Amniotic epithelial cell (primary cell): ENCODE data around the gene KRTAP9-8.
"Not testable (repeated sequence)": the region's sequence is repeated elsewhere in the genome, so short reads cannot be mapped to it uniquely, and the experiment has no call there.

Experiments used
- DNase-seq: peaks from one replicate; pipeline ENCODE4 v3.0.0-alpha.2; 2010; ENCODE audit warnings: low read depth

KRTAP9-8 gene, protein sequence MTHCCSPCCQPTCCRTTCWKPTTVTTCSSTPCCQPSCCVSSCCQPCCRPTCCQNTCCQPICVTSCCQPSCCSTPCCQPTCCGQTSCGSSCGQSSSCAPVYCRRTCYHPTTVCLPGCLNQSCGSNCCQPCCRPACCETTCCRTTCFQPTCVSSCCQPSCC

GRCh38 chr17:41237949-41238437 is at the start of gene KRTAP9-8:
KRTAP9-8 (plus strand) TSS chr17:41237999; CDS start chr17:41238052, 53 bp downstream.
- DNase-seq: not testable (repeated sequence)

- not testable (repeated sequence) for DNase-seq
Measured at GRCh38 chr17:41189837-41190318, 47.9 kb upstream of the KRTAP9-8 start, which contains the start of gene KRTAP9-1. KRTAP9-1 (plus strand) TSS chr17:41189887; CDS start chr17:41189887, 0 bp downstream.

DNA sequence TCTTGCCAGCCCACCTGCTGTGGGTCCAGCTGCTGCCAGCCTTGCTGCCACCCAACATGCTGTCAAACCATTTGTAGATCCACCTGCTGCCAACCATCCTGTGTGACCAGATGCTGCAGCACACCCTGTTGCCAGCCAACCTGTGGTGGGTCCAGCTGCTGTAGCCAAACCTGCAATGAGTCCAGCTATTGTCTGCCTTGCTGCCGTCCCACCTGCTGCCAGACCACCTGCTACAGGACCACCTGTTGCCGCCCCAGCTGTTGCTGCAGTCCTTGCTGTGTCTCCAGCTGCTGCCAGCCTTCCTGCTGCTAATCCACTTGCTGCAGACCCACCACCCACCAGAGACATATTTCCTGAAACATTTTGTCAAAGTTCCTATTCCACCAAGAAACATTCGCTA is 47.5 kb upstream of the KRTAP9-8 start:
- DNase-seq: no peak

GRCh38 chr17:41196068-41196467 is 41.7 kb upstream of the KRTAP9-8 start:
- DNase-seq: no peak

- no peak for DNase-seq
Measured at GRCh38 chr17:41199421-41200078, 38.2 kb upstream of the KRTAP9-8 start.

- peak; percentile 1 for DNase-seq
Measured at GRCh38 chr17:41211845-41212466, 25.8 kb upstream of the KRTAP9-8 start.

DNA sequence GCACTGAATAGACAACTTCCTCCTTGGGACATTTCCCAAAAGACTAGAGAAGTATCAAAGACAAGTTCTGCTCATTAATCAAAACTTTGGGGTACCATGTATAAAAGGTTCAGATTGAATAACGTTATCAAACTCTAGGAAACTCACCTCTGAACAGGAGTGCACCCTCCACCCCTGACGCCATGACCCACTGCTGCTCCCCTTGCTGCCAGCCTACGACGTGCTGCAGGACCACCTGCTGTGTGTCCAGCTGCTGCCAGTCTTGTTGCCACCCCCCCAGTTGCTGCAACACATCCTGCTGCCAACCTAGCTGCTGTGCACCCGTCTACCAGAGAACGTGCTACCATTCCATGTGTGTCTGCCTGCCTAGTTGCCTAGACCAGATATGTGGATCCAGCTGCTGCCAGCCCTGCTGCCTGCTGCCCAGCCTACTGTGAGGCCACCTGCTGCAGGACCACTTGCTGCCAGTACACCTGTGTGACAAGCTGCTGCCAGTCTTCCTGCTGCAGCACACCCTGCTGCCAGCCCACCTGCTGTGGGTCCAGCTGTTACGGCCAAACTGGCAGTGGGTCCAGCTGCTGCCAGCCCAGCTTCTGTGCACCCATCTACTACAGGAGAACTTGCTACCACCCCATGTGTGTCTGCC is 25.2 kb upstream of the KRTAP9-8 start:
- DNase-seq: no peak

- no peak for DNase-seq
Measured at GRCh38 chr17:41215681-41216080, 22.1 kb upstream of the KRTAP9-8 start.

GRCh38 chr17:41223821-41224220 is 14.0 kb upstream of the KRTAP9-8 start:
- DNase-seq: peak; percentile 8

- DNase-seq: no peak
Measured at GRCh38 chr17:41226051-41226450, 11.7 kb upstream of the KRTAP9-8 start.

- not testable (repeated sequence) for DNase-seq
Measured at GRCh38 chr17:41226598-41227095, 11.2 kb upstream of the KRTAP9-8 start, which contains the start of gene KRTAP9-2. KRTAP9-2 (plus strand) TSS chr17:41226648; CDS start chr17:41226655, 7 bp downstream.

GRCh38 chr17:41230094-41230493 is 7.7 kb upstream of the KRTAP9-8 start:
- DNase-seq: no peak

DNA sequence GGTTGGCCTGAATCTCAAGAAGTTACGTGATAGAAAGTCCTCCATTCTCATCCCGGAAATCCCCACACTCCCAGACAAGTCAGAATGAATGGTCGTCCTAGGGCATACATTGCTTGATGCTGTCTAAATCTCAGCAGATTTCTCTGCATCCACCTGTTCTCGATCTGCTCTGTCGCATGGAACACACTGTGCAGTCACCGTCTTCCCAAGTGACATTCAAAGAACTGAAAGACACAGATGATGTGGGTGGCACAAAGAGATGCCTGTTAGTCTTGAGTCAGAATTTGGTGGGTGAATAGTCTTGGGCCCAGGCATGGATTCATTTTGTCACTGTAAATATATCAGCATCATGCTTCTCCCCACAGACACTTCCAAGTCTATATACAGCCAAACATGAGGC is 6.1 kb upstream of the KRTAP9-8 start:
- no peak for DNase-seq

GRCh38 chr17:41232399-41233105 is 5.2 kb upstream of the KRTAP9-8 start, which contains the start of gene KRTAP9-3:
KRTAP9-3 (plus strand) TSS chr17:41232449; CDS start chr17:41232502, 53 bp downstream.
- not testable (repeated sequence) for DNase-seq

DNA sequence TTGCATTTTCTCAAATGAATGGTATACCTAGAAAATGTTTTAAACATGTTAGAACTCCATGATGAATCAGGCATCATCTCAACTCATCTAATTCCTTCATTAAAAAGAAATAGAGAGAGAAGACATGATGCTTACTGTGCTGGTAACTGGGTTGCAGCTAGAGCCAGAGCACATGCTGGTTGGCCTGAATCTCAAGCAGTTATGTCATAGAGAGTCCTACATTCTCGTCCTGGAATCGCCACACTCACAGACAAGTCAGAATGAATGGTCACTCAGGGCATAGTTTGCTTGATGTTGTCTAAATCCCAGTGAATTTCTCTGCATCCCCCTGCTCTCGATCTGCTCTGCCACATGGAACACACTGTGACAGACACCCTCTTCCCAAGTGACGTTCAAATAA is 683 bp upstream of the KRTAP9-8 start:
- not testable (repeated sequence) for DNase-seq

DNA sequence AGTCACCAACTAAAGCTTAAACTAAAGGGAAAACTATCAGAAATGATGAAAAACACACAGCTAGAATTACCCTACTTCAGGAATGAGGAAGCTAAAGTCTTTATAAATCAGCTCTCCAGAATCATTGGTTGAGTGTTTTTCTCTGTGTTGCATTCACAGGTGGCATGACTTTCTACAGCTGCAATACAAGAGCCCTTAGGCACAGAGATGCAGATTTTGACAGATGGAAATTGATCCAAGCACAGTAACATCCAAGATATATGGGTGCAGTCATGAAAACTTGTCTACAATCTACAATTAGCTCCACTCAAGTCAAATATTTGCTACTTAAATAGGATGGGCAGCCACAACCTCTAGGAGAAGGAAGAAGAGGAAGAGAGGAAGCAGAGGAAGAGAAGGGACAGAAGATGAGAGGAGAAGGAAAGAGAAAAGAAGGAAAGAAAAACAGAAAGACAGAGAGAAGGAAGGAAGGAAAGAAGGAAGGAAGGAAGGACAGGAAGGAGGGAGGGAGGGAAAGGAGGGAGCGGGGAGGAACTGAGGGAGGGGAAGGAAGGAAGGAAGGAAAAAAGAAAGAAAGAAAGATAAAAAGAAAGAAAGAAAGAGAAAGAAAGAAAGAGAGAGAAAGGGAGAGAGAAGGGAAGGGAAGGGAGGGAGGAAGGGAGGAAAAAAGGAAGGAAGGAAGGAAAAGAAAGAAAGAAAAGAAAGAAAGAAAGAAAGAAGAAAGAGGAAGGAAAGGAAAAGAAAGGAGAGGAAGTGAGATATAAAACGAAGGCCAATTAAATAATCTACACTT is 9.4 kb downstream of the KRTAP9-8 start:
- not testable (repeated sequence) for DNase-seq

DNA sequence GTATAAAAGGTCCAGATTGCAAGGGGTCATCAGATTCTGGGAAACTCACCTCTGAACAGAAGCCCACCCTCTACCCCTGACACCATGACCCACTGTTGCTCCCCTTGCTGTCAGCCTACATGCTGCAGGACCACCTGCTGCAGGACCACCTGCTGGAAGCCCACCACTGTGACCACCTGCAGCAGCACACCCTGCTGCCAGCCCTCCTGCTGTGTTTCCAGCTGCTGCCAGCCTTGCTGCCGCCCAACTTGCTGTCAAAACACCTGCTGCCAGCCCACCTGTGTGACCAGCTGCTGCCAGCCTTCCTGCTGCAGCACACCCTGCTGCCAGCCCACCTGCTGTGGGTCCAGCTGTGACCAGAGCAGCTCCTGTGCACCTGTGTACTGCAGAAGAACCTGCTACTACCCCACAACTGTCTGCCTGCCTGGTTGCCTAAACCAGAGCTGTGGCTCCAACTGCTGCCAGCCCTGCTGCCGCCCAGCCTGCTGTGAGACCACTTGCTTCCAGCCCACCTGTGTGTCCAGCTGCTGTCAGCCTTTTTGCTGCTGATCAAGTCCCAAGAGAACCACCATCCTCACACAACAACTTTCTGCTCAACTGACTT is 11.9 kb downstream of the KRTAP9-8 start, which contains the start of gene KRTAP9-4:
Gene KRTAP9-4, plus strand, starts transcription at position 51 of the 604 bp plus-strand sequence. Its CDS starts 34 bp downstream, at position 85.
- not testable (repeated sequence) for DNase-seq

- no peak for DNase-seq
Measured at GRCh38 chr17:41251261-41251660, 13.5 kb downstream of the KRTAP9-8 start.

DNA sequence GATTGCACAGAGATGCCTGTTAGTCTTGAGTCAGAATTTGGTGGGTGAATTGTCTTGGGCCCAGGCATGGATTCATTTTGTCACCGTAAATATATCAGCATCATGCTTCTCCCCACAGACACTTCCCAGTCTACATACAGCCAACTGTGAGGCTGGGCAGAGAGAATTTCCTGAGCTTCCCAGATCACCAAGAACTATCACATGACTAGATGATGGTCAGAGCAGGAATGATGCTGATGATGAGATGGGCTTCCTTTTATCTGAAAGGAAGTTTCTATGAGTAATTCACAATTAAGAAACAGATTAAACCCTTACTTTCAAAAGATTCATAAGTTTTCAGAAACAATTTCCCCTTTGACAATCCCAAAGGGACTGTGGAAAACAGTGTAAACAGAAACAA is 17.1 kb downstream of the KRTAP9-8 start:
- no peak for DNase-seq
